HG02571 (cell line): ENCODE data around the gene GRID2.

Source experiments
- ATAC-seq: cut with Tn5 transposase; IDR thresholded peaks from one replicate; pipeline ENCODE4 v1.9.1; 2021; ENCODE audit warnings: mild to moderate bottlenecking, moderate library complexity; ENCODE audit not compliant: unreplicated experiment

GRID2 gene

DNA sequence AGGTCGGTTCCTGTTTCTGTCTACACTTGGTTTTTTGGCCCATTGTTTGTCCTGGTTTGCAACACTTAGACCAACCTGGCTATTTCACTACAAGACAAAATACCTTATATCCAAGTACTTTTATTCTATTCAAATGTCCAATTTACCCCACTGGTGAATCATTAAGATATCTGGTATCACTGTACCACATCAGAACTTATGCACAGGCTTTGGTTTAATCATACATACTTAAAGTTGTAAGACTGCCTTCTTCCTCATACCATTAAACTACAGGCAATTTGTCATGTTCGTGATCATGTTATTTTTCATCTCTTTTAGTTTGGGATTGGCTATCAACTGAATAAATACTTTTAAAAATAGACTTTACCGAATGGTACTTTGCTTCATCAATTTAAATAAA lies 1471.8 kb downstream of the GRID2 start:
- ATAC-seq, result no peak

- ATAC-seq, result no peak
Observed at GRCh38 chr4:93776386-93777080, 1472.8 kb downstream of the GRID2 start.

- no peak for ATAC-seq
Observed at GRCh38 chr4:93777081-93777460, 1473.3 kb downstream of the GRID2 start.

DNA sequence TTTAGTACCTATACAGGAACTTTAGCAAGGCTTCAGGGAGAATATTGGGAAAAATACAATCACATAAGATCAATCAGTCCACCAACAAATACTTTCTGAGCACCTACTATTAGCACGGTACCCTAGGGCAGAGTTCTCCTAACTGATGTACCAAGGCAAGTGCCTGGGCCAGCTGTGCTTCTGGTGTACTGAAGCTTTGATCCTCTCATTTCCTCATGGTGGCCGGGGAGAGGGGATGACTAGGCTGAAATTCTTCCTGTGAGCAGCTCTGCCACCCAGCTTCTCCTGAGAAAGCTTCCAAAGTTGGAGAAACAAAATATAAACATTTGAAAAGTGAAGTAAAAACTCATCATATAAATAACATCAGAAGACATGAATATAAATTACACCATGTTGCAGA lies 1475.5 kb downstream of the GRID2 start:
- no peak for ATAC-seq

DNA sequence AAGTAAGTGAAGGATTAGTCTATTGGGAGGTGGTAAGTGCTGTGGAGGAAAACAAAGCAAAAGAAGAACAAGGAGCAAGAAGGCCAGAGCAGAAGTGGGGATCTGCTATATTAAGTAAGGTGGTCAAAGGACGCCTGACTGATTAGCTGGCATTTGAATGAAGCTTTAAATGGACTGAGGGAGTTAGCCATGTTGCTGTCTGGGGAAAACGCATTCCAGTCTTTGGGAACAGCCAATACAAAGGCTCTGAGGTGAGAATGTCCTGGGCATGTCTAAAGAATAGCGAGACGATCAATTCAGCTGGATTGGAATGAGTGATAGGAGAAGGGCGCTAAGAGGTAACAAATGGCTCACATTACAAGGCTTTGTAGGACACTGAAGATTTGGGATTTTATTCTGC lies 1476.3 kb downstream of the GRID2 start:
- ATAC-seq, result no peak

GRCh38 chr4:93781198-93781597 lies 1477.4 kb downstream of the GRID2 start:
- no peak for ATAC-seq

- ATAC-seq, result no peak
Observed at GRCh38 chr4:93786149-93786548, 1482.4 kb downstream of the GRID2 start.

GRCh38 chr4:93788712-93789111 lies 1484.9 kb downstream of the GRID2 start:
- ATAC-seq, result no peak

- ATAC-seq, result peak; percentile 67
Observed at GRCh38 chr4:93791570-93792195, 1487.9 kb downstream of the GRID2 start.

GRCh38 chr4:93802045-93802444 lies 1498.3 kb downstream of the GRID2 start:
- no peak for ATAC-seq

DNA sequence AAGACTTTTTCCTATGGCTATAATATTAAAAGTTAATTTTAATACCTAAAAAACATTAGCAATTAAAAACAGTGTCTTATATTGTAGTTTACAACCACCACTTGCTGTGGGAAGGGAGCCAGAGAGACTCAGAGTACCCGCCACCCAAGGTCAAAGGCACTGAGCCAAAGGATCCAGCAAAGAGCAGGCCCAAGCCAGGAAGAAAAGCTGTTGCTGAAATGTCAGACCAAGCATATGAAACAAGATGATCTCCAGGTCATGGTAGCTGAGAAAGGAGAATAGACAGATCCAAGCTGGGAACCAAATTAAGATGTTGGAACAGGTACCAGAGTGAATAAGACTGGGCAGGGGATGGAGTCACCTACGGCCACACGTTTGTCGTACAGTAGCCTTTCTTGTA lies 1506.0 kb downstream of the GRID2 start:
- no peak for ATAC-seq

DNA sequence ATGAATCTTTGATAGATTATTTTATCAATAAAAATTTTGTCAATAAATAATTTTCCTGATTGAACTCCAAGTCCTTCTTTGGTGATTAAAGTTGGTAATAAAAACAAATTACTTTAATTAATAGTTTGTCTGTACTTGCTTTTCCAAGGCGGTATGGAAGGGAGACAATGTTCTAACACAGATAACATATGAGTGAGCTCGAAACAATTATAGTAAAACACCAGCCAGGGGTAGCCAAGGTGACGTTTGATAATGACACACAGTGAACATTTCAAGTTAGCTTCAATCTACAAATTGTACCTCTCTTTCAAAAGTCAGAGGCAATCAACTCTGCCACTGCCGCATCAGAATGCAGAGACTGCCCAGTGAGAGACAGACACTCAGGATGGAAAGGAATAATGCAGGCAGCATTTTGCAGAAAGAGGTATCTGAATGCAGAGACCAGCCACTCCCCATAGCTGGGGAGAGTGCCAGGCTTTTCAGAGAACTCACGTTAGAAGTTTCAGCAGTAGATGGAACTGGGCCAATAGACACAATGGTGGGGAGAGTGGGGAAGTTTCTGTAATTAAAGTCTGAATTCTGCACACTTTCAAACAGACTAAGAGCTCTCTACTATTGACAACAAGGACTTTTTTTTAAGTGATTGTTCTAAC lies 1506.7 kb downstream of the GRID2 start:
- ATAC-seq, result no peak

GRCh38 chr4:93813092-93813491 lies 1509.3 kb downstream of the GRID2 start:
- ATAC-seq, result no peak

DNA sequence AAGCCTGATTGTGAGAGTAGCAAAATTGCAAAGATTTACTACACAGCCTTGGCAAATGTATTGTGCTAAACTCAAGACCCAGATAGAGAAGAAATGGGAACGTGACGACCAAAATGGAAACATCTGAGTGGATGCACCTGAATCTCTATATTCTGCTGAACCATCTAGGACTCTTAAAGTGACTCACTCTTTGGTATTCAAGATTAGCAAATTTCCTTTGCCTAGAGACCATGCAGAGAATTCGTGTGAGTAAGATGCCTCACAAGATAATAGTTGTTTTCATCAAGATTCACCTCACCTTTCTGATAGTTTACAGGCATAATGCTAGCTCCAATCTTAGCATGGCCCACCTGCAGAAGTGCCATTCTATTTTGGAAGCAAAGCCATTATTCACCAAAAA lies 1510.4 kb downstream of the GRID2 start:
- ATAC-seq, result no peak

DNA sequence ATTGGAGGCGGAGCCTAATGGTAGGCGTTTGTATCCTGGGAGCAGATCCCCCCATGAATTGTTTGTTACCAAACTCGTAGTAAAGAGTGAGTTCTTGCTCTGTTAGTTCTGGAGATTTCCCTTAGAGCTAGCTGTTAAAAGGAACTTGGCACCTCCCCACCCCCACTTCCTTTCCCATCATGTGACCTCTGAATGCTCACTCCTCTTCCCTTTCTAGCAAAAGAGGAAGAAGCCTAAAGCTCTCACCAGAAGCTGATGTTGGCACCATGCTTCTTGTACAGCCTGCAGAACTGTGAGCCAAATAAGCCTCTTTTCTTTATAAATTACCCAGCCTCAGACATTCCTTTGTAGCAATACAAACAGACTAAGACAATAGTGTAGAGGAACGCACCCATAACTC lies 1511.0 kb downstream of the GRID2 start:
- no peak for ATAC-seq
